Measurements from ENCODE around the gene SGTA. TPM values are rescaled to one million over a fixed set of nuclear protein-coding genes. Genes with fewer than 3 reads are reported as not detected.

Gene SGTA
- polyA plus RNA-seq, 3 donors = 21.6 to 35.4 (median 22.0) TPM

GRCh38 chr19:2797280-2797679 lies 14.2 kb upstream of the SGTA start:
- WGBS (ENCODE audit: insufficient coverage) = 98% methylated on average over 14 of the region's 15 CpGs
- H3K27ac Mint-ChIP-seq = no peak overlapping the region
- Histone ChIP-seq H3K4me2 (replicated peaks; ENCODE audit: extremely low read depth, low read length, poor library complexity, severe bottlenecking) (no peak overlapping the region), H3K27me3 (ENCODE audit: control insufficient read depth in 2 of 2, insufficient read depth in 2 of 2, low read length in 2 of 2) (no peaks in the 10 kb centered on the region), H3K9ac (ENCODE audit: insufficient read depth, low read length, poor library complexity, severe bottlenecking) (no peak overlapping the region), H3K36me3 (replicated peaks in 1 of 2; ENCODE audit: control insufficient read depth in 1 of 2, insufficient read depth in 2 of 2, low read length in 2 of 2) (peaks cover 17 to 57% of the 10 kb centered on the region in 2 donors), H3K4me1 (ENCODE audit: control insufficient read depth in 1 of 2, insufficient read depth in 2 of 2, low read length in 2 of 2) (no peaks in the 10 kb centered on the region), H4K20me1 (ENCODE audit: insufficient read depth, low read length) (no peaks in the 10 kb centered on the region), H2AFZ (ENCODE audit: insufficient read depth, low read depth, low read length, poor library complexity, severe bottlenecking) (no peak overlapping the region), H3K9me3 (replicated peaks in 1 of 2; ENCODE audit: control insufficient read depth in 1 of 2, insufficient read depth in 1 of 2, low read length in 2 of 2) (no peaks in the 10 kb centered on the region), H3K27ac (ENCODE audit: low read depth in 1 of 2, low read length in 2 of 2) (no peak overlapping the region), H3K4me3 (replicated peaks in 1 of 3; ENCODE audit: low read depth in 2 of 3, low read length in 3 of 3) (no peak overlapping the region), H3K79me2 (ENCODE audit: insufficient read depth, low read length) (no peaks in the 10 kb centered on the region)
- H3K4me1 Mint-ChIP-seq = no peaks in the 10 kb centered on the region
- DNase-seq = no peak
- no peak for TF ChIP-seq CTCF (IDR thresholded peaks at IDR 0.05)
- peaks cover 29 to 79% of the 10 kb centered on the region in 2 donors for H3K36me3 Mint-ChIP-seq
- intact Hi-C loops (cut with micrococcal nuclease) = no loop called here
- no peak overlapping the region for H3K4me3 Mint-ChIP-seq
- peaks cover 0 to 2% (median 0%) of the 10 kb centered on the region in 3 donors for H3K27me3 Mint-ChIP-seq (ENCODE audit: low read depth in 3 of 3)
- H3K9me3 Mint-ChIP-seq = peaks cover 0 to 4% (median 0%) of the 10 kb centered on the region in 7 donors

DNA sequence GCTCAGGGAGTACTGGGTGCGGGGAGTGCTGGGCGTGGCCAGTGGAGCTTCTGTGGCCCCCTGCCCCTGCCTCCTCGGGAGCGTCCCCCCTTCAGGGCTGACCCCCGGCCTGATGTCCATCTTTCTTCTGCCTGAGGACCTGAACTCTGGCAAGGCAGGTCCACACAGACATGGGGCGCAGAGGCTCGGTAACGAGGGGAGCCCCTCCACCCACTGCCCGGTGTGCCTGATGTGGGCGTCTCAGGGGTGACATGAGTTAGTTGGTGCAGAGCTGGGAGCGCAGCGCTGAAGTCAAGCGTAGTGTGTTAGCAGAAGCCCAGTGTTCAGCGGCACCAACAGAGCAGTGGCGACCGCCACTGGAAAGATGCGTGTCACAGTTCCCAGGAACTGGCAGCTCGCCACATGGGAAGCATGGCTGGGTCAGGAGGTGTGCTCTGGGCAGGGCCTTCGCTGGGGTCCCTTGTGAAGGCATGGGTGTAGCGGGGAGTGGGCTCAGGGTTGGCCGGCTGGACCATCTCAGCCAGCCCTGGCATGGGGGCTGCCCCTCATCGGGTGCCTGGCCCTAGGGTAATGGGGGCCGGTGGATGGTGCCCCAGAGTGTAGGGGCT lies 13.7 kb upstream of the SGTA start:
- peaks cover 0 to 2% (median 0%) of the 10 kb centered on the region in 7 donors for H3K9me3 Mint-ChIP-seq
- DNase-seq = no peak
- H3K4me2 ChIP-seq (replicated peaks; ENCODE audit: extremely low read depth, low read length, poor library complexity, severe bottlenecking) = no peak overlapping the region
- peaks cover 0 to 2% (median 0%) of the 10 kb centered on the region in 3 donors for H3K27me3 Mint-ChIP-seq (ENCODE audit: low read depth in 3 of 3)
- no peaks in the 10 kb centered on the region for H3K27me3 ChIP-seq (ENCODE audit: control insufficient read depth in 2 of 2, insufficient read depth in 2 of 2, low read length in 2 of 2)
- H2AFZ ChIP-seq (ENCODE audit: insufficient read depth, low read depth, low read length, poor library complexity, severe bottlenecking) = no peak overlapping the region
- H3K27ac ChIP-seq (ENCODE audit: low read depth in 1 of 2, low read length in 2 of 2) = no peak overlapping the region
- H3K9me3 ChIP-seq (replicated peaks in 1 of 2; ENCODE audit: control insufficient read depth in 1 of 2, insufficient read depth in 1 of 2, low read length in 2 of 2) = no peaks in the 10 kb centered on the region
- TF ChIP-seq CTCF (IDR thresholded peaks at IDR 0.05) = no peak
- H3K27ac Mint-ChIP-seq = no peak overlapping the region
- no peaks in the 10 kb centered on the region for H3K4me1 Mint-ChIP-seq
- H3K4me1 ChIP-seq (ENCODE audit: control insufficient read depth in 1 of 2, insufficient read depth in 2 of 2, low read length in 2 of 2) = no peaks in the 10 kb centered on the region
- no peaks in the 10 kb centered on the region for H4K20me1 ChIP-seq (ENCODE audit: insufficient read depth, low read length)
- no peaks in the 10 kb centered on the region for H3K79me2 ChIP-seq (ENCODE audit: insufficient read depth, low read length)
- H3K4me3 Mint-ChIP-seq = no peak overlapping the region
- peaks cover 17 to 55% of the 10 kb centered on the region in 2 donors for H3K36me3 ChIP-seq (replicated peaks in 1 of 2; ENCODE audit: control insufficient read depth in 1 of 2, insufficient read depth in 2 of 2, low read length in 2 of 2)
- no peak overlapping the region for H3K9ac ChIP-seq (ENCODE audit: insufficient read depth, low read length, poor library complexity, severe bottlenecking)
- no peak overlapping the region for H3K4me3 ChIP-seq (replicated peaks in 1 of 3; ENCODE audit: low read depth in 2 of 3, low read length in 3 of 3)
- peaks cover 30 to 80% of the 10 kb centered on the region in 2 donors for H3K36me3 Mint-ChIP-seq
- intact Hi-C loops (cut with micrococcal nuclease) = no loop called here
- 98% methylated on average over 21 of the region's 23 CpGs for WGBS (ENCODE audit: insufficient coverage)
